Measurements from ENCODE around the gene ETFA. TPM values are rescaled to one million over a fixed set of nuclear protein-coding genes. Genes with fewer than 3 reads are reported as not detected.

ETFA gene
- total and polyA plus RNA-seq, 2 of the 8 experiments (the other 6 are each of a cell fraction or from before 2014, with no cell fraction given): 60.9 to 90.0 TPM

DNA sequence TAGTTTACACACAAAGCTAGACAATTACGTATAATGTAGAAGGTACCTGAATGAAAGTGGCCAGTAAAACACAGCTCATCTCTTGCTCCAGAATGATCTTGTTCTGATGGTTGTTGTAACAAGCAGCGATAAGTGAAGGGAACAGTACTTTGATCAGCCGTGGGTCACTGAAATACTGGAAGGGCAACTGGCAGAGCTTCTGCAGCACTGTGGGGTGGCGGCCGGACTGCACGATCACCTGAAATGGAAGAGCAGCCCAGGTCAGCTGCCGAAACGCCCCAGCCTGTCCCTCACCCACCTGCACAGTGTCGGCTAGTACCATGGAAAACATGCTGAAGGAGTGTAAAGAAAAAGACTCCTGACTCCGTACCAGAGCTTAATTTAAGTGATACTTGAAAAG is 42.6 kb upstream of the ETFA start:
- Histone ChIP-seq H3K4ac (replicated peaks; ENCODE audit: insufficient read length, low read depth, low read length) (no peak overlapping the region), H4K20me1 (replicated peaks in 1 of 2; ENCODE audit: control insufficient read depth in 1 of 2, insufficient read depth in 2 of 2, low read length in 2 of 2) (no peaks in the 10 kb centered on the region), H3K4me2 (ENCODE audit: insufficient read depth in 1 of 2, low read depth in 2 of 2, low read length in 2 of 2) (no peak overlapping the region), H3K9ac (replicated peaks in 1 of 4; ENCODE audit: extremely low read depth in 1 of 4, low read depth in 3 of 4, low read length in 3 of 4) (no peak overlapping the region), H3K27ac (ENCODE audit: low read depth, low read length) (no peak overlapping the region), H3K79me1 (ENCODE audit: low read depth, low read length) (no peaks in the 10 kb centered on the region), H2BK15ac (ENCODE audit: low read length) (no peak overlapping the region), H3K36me3 (ENCODE audit: control insufficient read depth in 2 of 4, insufficient read depth in 4 of 4, low read length in 3 of 4) (no peaks in the 10 kb centered on the region), H3K79me2 (ENCODE audit: control insufficient read depth in 1 of 2, insufficient read depth in 2 of 2, low read length in 2 of 2) (no peaks in the 10 kb centered on the region), H3K4me1 (replicated peaks in 1 of 4; ENCODE audit: control insufficient read depth in 3 of 4, insufficient read depth in 4 of 4, low read length in 3 of 4) (no peaks in the 10 kb centered on the region), H2BK20ac (ENCODE audit: low read length) (no peak overlapping the region), H4K5ac (ENCODE audit: insufficient read length, low read depth, low read length) (no peak overlapping the region), H3K9me3 (ENCODE audit: insufficient read depth in 2 of 2, low read depth in 1 of 2, low read length in 1 of 2) (no peaks in the 10 kb centered on the region), H3K56ac (replicated peaks; ENCODE audit: insufficient read length, low read depth, low read length) (no peak overlapping the region), H4K91ac (replicated peaks; ENCODE audit: insufficient read length, low read length) (no peak overlapping the region), H2BK120ac (replicated peaks; ENCODE audit: low read depth, low read length) (no peak overlapping the region), H3K27me3 (replicated peaks in 1 of 4; ENCODE audit: control insufficient read depth in 3 of 4, extremely low read depth in 1 of 4, insufficient read depth in 3 of 4, low read length in 3 of 4) (peaks cover 1 to 11% (median 3%) of the 10 kb centered on the region in 4 experiments), H3K4me3 (ENCODE audit: extremely low read depth in 1 of 4, insufficient read depth in 2 of 4, low read depth in 3 of 4, low read length in 4 of 4) (no peak overlapping the region), H3K18ac (ENCODE audit: extremely low read depth, low read length) (no peak overlapping the region), H2AFZ (ENCODE audit: low read length) (no peak overlapping the region), H4K8ac (ENCODE audit: extremely low read depth, insufficient read depth, low read length) (no peak overlapping the region), H3K23me2 (ENCODE audit: low read depth, low read length) (no peaks in the 10 kb centered on the region; the same call in 1 of the 2 replicates), H3K23ac (ENCODE audit: insufficient read length) (no peak overlapping the region), H2AK5ac (ENCODE audit: low read depth, low read length) (no peak overlapping the region), H3K14ac (ENCODE audit: insufficient read length) (no peak overlapping the region), H2BK5ac (ENCODE audit: low read depth, low read length) (no peak overlapping the region), H2BK12ac (ENCODE audit: low read depth, low read length) (no peak overlapping the region)
- DNase-seq (ENCODE audit: low read depth in 1 of 2, low spot score in 2 of 2) (no peak), FAIRE-seq (no peak)
- ChIA-PET CTCF (ENCODE audit: partially characterized antibody) (interaction anchor here (0.8 to 1.1 kb wide), 3 partner anchors 8 to 118 kb away, joined by 3 to 5 read pairs (median 3); no protein-coding TSS in a partner anchor), POLR2A (ENCODE audit: partially characterized antibody) (no interaction called here)
- TF ChIP-seq TCF12 (IDR thresholded peaks at IDR 0.05; ENCODE audit: low read depth, low read length) (no peak), EGR1 (IDR thresholded peaks at IDR 0.05; ENCODE audit: borderline replicate concordance, low read depth, low read length) (no peak), FOSL1 (IDR thresholded peaks at IDR 0.05; ENCODE audit: insufficient read depth, low read depth, low read length) (no peak)
- WGBS, 2 experiments (ENCODE audit: extremely low coverage in 1 of 2, insufficient coverage in 1 of 2, insufficient read length in 1 of 2, insufficient replicate concordance in 2 of 2, low coverage in 1 of 2, low lambda C conversion rate in 2 of 2, missing lambda C conversion rate in 1 of 2): 84% methylated on average over 10 of the region's 10 CpGs; no CpG with 5 or more reads in 1 of the 2 experiments

Measured in H1 (cell line).